Measurements from ENCODE around the gene USF2.

- TF ChIP-seq TAF1 (IDR thresholded peaks at IDR 0.05; ENCODE audit: low read depth) (no peak), CTCF (IDR thresholded peaks at IDR 0.05; ENCODE audit: poor library complexity, severe bottlenecking) (no peak), REST (IDR thresholded peaks at IDR 0.05; ENCODE audit: borderline replicate concordance) (no peak), POLR2AphosphoS5 (IDR thresholded peaks at IDR 0.05) (no peak), EZH2 (IDR thresholded peaks at IDR 0.05; ENCODE audit: borderline replicate concordance, insufficient read depth, low read length, poor library complexity, severe bottlenecking) (no peak), EP300 (conservative IDR thresholded peaks at IDR 0.05; ENCODE audit: poor library complexity, severe bottlenecking) (no peak), RAD21 (conservative IDR thresholded peaks at IDR 0.05) (no peak), SMC3 (conservative IDR thresholded peaks at IDR 0.05; ENCODE audit: poor library complexity) (no peak)
Observed at GRCh38 chr19:35256566-35256965, 12.2 kb upstream of the USF2 start.

Data from neural cell (in vitro differentiated cells).